GM12875 (cell line): ENCODE results near the gene NXPE1.

ENCODE experiments used
- H3K4me3 ChIP-seq: one replicate; pipeline ENCODE4 v1.5.1; 2011; ENCODE audit warnings: low read depth, low read length, control low read depth
- TF ChIP-seq, protein P1 (sequence below): IDR thresholded peaks from 2 replicates; pipeline ENCODE4 v1.5.1; 2011; ENCODE audit warnings: low read depth, mild to moderate bottlenecking, control low read depth, inconsistent platforms, low read length, moderate library complexity, borderline replicate concordance; ENCODE audit not compliant: insufficient read depth

NXPE1 gene

DNA sequence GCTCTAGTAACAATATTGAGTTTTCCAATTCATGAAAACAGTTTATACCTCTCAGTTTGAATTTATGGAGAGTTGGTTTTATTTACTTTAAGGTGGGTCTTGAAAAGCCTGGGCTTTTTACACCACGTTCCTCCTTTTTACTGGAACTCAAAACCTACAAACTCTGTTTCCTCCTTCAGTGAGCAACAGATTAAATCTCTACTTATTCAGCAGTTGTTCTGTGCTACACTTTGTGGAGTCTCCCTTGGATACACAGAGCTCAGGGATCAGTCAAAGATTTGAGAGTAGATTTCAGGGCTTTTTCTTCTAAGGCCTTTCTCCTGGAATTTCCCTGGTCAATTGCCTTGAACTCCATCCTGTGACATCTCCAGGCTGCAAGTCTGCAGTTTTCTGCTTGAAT, 3.5 kb downstream of the NXPE1 start:
- TF ChIP-seq, protein P1, sequence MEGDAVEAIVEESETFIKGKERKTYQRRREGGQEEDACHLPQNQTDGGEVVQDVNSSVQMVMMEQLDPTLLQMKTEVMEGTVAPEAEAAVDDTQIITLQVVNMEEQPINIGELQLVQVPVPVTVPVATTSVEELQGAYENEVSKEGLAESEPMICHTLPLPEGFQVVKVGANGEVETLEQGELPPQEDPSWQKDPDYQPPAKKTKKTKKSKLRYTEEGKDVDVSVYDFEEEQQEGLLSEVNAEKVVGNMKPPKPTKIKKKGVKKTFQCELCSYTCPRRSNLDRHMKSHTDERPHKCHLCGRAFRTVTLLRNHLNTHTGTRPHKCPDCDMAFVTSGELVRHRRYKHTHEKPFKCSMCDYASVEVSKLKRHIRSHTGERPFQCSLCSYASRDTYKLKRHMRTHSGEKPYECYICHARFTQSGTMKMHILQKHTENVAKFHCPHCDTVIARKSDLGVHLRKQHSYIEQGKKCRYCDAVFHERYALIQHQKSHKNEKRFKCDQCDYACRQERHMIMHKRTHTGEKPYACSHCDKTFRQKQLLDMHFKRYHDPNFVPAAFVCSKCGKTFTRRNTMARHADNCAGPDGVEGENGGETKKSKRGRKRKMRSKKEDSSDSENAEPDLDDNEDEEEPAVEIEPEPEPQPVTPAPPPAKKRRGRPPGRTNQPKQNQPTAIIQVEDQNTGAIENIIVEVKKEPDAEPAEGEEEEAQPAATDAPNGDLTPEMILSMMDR: no peak
- no peak overlapping the region for H3K4me3 ChIP-seq

DNA sequence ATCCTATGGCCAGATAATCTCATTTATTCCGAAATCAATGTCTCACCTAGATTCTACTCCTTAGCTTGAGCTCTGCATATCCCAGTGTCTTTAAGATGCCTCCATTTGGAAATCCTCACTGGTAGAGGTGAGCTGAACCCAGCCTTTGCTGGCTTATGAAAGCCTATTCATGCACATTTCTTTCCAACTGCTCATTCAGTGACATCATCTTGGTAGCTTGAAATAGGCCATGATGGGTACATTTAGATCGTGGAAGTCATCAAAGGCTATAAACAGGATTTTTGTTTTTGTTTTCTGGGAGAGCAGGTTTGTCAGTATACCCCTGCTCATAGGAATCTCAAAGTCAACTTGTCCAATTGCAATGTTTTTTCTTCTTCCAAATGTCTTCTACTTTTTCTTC, 6.0 kb downstream of the NXPE1 start:
- no peak overlapping the region for H3K4me3 ChIP-seq
- TF ChIP-seq, protein P1: no peak

DNA sequence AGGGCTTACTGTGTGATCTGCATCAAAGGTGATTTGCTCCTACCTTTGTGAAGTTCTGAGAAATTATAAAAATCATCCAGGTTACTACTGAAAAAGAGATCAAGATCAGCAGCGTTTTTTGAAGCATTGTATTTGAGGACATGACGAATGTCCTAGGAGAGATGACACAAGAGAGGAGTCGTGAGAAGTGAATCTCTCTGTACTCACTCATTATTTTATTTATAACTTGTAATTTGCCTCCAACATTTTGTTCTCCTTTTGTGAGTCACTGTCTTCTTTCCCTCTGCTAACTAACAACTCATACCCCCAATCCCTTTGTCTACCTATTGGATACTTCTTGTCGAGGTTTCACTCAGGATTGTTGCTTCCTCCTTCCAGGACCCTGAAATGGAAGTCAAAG, 8.6 kb downstream of the NXPE1 start:
- no peak overlapping the region for H3K4me3 ChIP-seq
- TF ChIP-seq, protein P1: no peak

DNA sequence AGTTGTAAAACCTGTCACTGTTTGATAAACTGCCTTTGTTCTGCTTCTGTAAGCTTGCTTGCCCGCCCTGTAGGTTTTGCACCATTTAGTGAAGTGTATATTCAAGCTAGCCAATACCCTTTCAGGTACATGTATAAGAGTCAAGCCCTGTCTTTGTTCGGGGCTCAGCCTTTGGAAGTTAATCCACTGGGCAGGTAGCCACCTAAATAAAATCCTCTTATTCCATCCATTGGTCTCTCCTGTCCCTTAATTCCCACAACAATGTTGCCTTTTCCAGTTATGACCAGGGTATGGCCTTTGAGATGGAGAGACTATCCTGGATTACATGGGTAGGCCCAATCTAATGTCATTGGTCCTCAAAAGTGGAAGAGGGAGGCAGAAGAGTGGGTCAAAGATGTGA, 34.0 kb downstream of the NXPE1 start:
- TF ChIP-seq, protein P1: no peak
- no peak overlapping the region for H3K4me3 ChIP-seq

DNA sequence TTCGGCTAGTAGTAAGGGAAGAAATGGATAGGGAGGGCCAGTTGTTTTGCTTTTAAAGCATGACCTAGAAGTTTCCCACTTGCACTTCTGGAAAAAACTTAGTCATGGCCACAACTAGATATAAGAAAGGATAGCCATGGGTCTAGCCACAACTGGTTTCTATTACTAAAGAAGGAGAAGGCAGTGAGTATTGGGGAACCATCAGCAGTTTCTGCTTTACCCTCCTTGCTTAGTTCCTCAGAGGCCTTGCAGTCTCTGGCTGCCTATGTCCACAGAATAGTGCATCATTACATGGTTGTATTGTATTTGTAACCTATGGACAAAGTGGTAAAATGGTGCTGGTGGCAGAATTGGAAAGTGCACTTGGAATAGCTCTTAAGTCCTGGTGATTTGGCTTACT, 35.6 kb downstream of the NXPE1 start:
- TF ChIP-seq, protein P1: no peak

DNA sequence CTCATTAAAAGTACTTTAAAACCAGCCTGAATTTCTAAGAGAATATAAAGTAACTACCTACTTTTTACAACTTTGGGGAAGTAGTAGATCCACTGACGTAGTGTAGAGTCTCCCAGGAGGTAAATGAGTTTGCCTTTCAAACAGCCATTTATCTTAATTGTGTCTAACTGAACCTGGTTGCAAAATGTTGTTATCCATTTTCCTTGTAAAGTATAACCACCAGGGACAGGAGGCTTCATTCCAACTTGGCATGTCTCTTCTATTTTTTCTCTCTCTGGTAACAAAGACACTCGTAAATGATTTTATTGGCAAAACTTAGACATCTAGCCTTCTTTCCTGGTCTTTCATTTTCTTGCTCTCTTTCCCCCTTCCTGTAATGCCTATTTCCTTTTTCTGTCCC, 36.9 kb downstream of the NXPE1 start:
- TF ChIP-seq, protein P1: no peak
- H3K4me3 ChIP-seq: no peak overlapping the region

More for the DNA sequence above, 35.6 kb downstream of the NXPE1 start:
- no peak overlapping the region for H3K4me3 ChIP-seq

DNA sequence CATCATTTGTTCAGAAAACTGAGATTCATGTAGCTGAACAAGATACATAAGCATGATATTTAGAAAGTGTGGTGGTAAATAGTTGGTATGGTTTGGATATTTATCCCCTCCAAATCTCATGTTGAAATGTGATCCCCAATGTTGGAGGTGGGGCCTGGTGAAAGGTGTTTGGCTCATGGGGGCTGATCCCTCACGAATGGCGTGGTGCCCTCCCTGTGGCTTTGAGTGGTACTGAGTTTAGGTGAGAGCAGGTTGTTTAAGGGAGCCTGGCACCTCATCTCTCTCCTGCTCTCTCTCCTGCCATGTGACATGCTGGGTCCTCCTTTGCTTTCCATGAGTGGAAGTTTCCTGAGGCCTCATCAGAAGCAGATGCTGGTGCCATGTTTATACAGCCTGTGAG, 48.1 kb downstream of the NXPE1 start:
- TF ChIP-seq, protein P1: no peak

More for the DNA sequence above, 48.1 kb downstream of the NXPE1 start:
- H3K4me3 ChIP-seq: no peak overlapping the region
